ENCODE results near the gene WDFY3. TPM values are rescaled to one million over a fixed set of nuclear protein-coding genes. Genes with fewer than 3 reads are reported as not detected.

Gene WDFY3
- polyA plus RNA-seq, 12 donors: 18.3 to 44.7 (median 24.5) TPM; not detected in 1

DNA sequence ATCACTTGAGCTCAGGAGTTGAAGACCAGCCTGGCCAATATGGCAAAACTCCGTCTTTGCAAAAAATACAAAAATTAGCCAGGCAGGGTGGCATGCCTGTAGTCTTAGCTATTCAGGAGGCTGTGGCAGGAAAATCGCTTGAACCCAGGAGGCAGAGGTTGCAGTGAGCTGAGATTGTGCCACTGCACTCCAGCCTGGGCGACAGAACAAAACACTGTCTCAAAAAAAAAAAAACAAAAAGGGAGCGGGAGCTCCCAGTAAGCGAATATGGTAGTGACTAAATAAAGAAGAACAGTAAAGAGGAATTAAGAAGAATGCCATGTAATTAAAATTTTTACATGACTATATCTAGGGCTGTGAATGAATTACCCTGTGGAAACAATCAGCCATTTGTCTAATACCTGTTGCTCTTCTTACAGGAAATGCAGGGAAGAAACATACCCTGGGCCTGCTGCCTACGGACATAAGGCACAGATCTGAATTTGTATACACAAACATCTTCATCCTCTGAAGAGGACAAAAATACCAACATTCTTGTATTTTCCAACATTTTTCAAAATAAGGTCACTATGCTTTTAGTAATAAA, 11.4 kb downstream of the WDFY3 start:
- DNase-seq: no peak

DNA sequence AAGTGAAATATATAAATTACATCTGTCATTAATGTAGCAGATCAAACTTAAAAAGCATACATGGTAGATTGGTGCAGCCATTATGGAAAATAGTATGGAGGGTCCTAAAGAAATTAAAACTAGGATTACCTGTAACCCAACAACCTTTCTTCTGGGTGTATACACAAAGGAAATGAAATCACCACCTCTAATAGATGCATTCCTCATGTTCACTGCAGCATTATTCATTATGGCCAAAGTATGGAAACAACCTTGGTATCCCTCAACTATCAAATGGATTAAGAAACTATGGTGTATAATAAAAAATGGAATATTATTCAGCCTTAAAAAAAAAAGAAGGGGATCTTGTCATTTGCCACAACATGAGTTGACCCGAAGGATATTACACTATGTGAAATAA, 13.7 kb downstream of the WDFY3 start:
- no peak for DNase-seq

DNA sequence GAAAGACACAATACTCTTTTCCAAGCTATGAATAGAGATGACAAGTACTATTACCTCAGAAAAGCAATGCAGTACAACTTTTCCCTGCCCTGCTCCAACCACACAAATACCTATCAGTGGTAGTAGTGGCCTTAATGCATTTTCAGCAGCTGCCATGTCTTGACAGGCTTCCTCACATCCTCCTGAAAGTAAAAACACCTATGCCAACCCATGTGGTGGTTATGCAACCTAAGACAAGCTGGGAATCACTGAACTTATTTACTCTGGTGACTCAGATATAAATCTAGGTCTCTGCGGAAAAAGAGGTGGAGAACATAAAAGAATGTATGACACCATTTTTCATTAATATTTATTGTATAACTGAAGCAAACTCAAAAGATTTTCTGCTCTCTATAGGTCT, 14.5 kb downstream of the WDFY3 start:
- DNase-seq: no peak

DNA sequence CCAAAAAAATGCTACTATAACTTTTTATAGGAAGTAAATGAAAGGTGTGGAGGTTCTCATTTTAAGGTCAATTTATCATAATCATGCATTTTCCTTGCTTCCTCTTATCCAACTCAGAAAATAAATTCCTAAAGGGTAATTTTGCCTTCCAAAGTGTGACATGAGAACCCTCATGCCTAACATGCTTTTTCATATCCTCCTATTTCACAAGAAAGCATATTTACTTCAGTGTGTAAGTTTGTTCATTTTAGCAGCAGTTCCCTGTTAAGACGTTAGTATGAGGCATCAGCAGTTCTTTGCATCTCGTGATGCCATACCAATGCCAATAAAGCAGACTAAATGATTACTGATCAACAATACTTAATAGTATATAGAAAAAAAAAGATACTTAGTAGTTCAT, 18.4 kb downstream of the WDFY3 start:
- DNase-seq: no peak

DNA sequence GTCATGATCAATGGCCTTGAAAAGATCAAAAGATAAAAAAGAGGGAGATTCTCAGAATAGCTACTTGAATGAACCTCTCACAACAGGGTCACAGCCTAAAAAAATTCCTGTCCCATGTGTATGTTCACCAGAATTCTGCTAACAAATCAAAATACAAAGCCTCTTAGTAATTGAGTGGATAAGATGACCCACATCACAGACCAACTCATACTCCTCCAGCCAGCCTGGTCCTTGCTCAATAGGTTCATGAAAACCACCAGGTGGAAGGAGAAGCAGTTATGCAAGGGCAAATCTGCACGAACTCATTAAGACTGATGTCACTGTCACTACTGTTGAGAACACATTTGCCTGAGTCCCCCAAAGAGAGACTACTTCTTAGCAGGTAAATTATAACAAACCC, 21.5 kb downstream of the WDFY3 start:
- DNase-seq: no peak

DNA sequence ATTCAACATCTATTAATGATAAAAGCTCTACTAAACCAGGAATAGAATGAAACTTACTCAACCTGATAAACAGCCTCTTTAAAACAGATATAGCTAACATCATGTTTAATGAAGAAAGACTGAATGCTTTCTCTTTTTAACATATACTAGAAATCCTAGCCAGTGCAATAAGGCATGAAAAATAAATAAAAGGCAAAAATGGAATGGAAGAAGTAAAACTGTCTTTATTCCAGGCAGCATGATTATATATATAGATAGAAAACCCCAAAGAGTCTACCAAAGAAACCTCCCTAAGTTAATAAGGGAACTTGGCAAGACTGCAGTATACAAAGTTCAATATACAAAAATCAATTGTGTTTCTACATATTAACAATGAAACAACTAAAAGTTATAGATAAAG, 25.5 kb downstream of the WDFY3 start:
- DNase-seq: no peak

DNA sequence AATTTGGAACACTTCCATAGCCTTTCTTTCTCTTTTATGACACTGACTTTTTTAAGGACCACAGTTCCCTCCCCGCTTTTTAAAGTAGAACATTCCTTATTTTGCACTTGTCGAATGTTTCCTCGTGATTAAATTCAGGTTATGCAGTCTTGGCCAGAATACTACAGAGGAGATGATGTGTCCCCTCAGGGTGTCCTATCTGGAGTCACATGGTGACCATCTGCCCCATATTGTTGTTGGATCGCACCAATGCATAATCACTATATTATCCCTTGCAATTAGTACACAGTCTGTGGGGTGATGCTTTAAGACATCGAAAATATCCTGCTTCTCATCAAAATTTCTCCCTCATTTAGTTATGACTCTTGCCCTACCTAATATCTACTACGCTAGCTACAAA, 27.4 kb downstream of the WDFY3 start:
- DNase-seq: no peak

DNA sequence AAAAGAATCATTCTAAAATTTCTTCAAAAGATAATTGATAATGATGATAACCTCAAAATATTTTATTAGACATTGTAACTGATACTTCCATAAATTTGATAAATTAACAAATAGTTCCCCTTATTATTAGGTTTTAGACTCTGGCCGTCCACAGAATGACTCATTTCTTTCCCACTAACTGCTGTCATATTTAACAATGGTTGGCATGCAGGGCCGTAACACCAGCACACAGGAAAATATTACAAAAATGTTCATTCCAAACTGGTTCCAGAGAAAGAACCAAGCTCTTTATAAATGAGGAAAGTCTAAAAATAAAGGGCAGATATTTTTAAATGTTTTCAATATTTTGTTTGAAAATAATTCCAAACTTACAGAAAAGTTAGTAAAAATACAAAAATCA, 28.2 kb downstream of the WDFY3 start:
- no peak for DNase-seq

DNA sequence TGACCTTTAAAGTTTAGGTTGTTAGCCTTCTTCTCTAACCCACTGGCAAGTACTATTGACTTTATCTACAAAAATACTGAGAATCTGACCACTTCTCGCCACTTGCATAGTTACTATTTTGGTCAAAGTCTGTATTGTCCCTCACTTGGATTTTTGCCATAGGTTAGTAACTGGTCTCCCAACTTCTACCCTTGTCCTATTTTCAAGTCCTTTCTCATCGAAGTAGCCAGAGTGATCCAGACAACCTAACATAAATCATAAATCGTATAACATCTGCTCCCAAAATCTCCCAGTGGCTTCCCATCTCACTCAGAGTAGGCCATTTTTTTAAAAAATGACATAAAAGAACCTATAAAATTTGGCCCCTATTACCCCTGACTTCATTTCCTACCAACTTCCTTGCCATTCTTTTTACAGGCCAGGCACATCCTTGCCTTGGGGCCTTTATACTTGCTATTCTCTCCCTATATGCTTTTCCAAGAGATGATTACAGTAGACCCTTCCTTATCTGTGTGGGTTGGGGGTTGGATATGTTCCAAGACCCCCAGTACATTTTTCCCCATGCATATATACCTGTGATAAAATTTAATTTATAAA, 29.0 kb downstream of the WDFY3 start:
- no peak for DNase-seq

DNA sequence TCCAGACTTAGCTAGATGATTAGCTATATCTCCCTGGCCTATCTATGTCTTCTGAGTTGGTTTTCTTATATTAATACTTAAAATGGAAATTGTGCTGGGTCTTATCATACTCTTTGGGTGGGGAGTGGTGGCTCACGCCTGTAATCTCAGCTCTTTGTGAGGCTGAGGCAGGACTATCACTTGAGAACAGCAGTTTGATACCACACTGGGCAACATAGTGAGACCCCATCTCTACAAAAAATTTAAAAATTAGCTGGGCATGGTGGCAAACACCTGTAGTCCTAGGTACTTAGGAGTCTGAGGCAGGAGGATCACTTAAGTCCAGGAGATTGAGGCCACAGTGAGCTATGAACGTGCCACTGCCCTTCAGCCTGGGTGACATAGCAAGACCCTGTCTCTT, 30.4 kb downstream of the WDFY3 start:
- DNase-seq: no peak

DNA sequence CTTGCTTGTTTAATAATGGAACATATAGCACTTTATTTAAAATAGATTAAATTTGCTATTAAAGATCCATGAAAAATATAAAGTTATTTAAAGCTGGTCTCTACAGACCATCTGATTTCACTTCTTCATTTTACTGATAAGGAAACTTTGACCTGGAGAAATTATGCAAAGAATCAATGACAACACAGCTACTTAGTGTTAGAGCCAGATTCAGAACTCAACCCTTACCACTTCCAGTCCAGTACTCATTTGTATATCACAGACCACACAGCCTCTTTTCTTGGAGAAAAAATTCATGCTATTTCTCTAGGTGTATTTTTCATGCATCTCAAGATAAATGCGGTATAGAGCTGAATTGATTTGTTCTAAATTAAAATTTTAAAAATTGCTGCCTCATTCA, 34.0 kb downstream of the WDFY3 start:
- no peak for DNase-seq

DNA sequence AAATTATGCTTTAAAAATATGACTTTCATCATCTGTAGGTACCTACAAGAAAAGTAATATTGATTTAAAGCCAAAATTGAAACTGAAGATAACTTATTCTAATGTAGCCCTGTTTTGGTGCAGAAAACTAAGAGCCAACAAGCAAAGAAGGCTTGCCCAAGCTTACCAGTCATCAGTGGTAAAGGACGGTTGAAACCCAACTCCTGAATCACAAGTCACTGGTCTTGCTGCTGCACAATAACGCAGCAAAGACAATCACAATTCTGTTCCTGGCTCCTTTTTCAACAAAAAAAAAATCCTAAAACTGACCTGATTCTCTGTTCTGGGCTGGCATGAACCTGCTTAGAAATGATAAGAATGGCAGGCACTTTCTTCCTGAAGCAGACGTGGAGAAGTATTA, 34.5 kb downstream of the WDFY3 start:
- no peak for DNase-seq

DNA sequence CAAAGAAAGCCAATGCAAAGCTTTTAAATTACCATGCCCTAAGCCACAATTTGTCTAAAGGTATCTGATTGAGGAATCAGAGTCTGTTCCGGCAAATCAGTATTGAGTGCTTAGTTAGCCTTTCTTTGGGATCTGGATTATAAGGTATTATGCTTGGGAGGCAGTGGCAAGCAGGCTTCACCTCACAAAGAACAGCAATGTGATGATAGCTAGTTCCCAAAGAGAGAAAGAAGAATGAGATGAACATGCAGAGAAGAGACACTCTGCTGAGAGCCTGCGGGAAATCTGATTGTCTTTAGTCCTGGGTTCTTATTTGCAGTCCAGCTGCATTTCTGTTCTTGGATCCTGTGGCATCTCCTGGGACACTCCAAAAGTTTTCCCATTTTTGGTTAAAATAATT, 35.2 kb downstream of the WDFY3 start:
- DNase-seq: no peak

DNA sequence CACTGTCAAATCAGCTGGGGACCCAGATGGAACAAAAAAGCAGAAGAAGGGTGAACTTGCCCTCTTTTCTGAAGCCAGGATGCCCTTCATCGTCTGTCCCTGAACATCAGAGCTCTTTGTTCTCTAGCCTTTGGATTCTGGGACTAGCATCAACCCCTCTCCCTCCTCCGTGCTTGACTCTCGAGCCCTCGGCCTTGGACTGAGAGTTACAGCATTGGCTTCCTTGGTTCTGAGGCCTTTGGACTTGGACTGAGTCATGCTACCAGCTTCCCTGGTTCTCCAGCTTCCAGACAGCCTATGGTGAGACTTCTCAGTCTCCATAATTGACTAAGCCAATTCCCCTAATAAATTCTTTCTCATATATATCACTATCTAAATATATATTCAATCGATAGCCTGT, 38.4 kb downstream of the WDFY3 start:
- no peak for DNase-seq

DNA sequence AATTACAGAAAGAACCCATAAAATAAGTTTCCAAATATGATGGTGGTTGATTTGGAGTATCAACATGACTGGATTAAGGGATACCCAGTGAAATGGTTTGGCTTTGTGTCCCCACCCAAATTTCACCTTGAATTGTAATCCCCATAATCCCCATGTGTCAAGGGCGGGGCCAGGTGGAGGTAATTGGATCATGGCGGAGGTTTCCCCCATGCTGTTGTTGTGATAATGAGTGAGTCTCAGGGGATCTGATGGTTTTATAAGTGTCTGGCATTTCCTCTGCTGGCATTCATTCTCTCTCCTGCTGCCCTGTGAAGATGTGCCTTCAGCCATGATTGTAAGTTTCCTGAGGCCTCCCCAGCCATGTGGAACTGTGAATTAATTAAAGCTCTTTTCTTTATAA, 39.1 kb downstream of the WDFY3 start:
- no peak for DNase-seq

DNA sequence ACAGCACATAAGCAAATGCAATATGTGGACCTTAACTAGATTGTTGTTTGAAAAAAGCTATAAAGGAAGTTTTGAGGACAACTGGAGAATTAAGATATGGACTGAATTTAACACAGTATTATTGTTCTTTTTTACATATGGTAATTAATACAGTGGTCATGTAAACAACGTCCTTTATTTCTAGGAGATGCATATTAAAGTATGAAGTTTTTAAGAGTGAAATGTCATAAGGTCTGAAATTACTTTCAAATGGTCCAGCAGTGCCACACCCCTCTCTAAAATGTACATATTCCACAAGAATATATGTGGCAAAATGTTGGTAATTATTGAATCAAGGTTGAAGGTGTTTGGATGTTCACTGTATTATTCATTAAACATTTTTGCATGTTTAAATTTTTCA, 40.9 kb downstream of the WDFY3 start:
- DNase-seq: no peak

DNA sequence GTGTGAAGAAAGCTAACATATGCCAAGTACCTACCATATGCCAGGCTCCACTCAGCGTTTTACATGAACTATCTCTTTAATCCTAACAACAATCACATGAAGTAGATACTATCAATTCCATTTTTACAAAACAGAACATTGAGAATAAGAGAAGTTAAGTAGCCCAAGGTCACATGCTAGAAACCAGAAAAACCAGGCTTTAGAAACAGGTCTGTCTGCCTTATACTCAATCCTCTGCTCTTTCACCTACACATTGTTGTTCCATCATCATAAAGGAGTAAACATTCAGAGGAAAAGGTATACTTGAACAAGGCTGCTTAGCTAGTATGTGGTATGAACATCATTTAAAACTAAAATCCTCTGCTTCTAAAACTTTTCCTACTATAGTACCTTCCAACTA, 42.1 kb downstream of the WDFY3 start:
- no peak for DNase-seq

DNA sequence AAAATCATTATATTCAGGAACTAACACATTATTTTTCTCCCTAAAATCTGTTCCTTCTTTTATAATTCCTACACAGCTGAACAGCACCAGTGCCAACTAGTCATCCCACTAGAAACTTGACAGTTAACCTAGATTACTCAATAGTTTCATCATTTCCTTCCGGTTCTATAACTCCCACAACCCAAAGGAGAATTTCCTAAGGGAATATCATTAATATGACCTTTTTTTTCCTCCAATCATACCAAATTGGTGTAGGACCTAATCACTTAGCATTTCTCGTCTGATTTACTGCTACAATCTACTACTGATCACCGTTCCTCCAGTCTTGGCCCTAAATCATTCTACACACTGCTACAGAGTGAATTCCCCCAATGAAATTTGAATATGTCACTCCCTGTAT, 45.9 kb downstream of the WDFY3 start:
- no peak for DNase-seq

DNA sequence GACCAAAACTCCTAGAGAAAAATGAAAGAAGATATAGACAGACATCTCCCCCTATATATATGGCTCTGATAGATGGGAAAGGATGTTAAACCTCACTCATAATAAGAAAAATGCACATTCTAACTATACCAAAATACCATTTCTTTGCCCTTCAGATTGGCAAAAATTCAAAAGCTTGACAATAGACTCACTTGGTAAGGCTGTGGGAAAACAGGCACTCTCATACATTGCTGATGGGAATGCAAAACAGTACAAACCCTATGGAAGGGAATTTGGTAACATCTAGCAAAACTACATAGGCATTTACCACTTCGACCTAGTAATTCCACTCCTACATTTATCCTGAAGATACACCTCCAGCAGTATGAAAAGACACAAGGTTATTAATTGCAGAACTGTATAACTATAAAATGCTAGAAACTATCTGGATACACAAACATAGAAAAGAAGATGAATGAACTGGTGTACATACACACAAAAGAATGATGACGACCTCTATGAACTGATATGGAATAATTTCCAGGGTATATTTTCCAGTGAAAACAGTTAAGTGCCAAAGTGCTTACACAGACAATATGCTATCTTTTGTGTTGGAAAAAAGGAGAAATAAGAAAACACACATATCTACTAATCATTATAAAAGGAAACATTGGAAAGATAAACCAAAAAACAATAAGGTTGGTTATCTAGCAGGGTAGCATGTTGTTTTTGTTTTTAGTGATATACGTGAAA, 48.5 kb downstream of the WDFY3 start:
- DNase-seq: no peak

DNA sequence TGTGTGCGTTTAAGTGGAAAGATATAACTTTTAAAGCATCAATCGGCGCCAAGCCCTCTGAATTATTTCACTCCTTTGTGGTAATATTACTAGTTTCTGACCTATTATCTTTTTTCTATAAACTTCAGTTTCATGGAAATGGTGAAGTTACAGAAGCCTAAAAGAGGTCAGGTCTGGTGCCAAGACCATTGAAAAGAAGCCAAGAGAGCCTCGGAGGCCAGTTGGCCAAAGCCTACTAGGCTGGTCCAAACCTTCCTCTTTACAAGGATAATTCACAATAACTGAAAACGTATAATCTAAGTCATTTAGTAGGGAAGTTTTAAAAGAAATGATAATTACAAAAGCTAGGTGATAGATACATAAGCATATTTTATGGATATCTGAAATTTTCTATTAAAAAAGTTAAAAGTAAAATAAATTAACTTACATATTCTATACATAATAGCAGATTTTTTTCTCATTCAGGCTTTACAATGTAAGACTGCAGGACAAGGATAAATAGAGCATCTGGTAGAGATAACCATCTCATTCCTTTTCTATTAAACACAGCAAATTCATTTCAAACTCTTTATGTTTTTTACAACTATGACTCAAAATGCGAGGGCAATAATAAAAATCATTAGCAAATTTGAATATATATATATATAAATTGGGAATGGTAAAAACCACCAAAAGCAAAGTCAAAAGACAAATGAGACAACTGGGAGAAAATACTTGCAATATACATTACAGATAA, 49.2 kb downstream of the WDFY3 start:
- DNase-seq: no peak

DNA sequence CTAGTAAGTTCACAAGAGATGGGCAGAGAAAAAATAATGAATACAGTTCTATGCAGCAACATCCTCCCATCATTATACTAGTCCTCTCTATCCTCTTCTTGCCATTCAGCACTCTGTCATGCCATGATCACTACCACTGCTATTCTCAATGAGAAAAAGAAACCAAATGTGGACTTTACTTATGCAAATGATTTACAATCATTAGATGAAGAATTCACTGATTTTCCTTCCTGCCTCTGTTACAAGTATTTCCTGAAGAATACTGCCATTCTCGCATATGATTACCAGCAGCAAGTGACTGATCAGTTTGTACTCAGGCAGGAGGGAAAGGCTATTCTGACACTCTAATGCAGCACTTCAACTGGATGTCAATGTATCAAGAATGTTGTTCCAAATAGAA, 50.3 kb downstream of the WDFY3 start:
- DNase-seq: no peak

DNA sequence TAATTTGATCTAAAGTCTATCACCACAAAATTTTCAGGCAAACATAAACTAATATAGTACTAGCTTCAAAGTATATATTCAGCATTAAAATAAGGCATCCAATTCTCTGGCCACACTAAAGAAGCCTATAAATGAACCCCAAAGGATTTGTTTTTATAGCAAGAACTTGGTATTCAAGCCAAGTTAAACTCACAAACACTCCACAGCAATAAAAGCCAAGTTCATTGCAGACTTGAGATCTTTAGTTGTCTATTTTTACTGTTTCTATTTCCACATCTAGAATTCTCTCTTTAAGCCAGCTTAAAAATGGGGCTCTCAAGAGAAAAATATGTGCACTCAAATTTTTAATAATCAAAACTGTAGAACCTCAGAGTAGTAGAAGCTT, 51.1 kb downstream of the WDFY3 start:
- DNase-seq: peak; percentile 16
